GM12878 (cell line): ENCODE measurements around the gene NPSR1. TPM values are rescaled to one million over a fixed set of nuclear protein-coding genes. Genes with fewer than 3 reads are reported as not detected.

Source experiments
- ATAC-seq: fragments of 200-7000 bp; cut with Tn5 transposase; 3 replicates; pipeline ENCODE4 v1.9.1; 2020; ENCODE audit warnings: mild to moderate bottlenecking, moderate library complexity
- BruUV-seq: library from RNA; stranded (reverse); fragments of 400-500 nt; replicated peaks from 2 replicates; lab custom pipeline; 2021; lab: Mats Ljungman, UMichigan
- CTCF ChIA-PET: fragments of 300-600 bp; sonication (Branson Sonifier 250); formaldehyde crosslinking; extraction: SDS; loops from one replicate; lab custom pipeline; 2021; ENCODE audit warnings: inconsistent platforms; lab: Yijun Ruan, JAX
- POLR2A ChIA-PET: fragments of 350-600 bp; formaldehyde crosslinking; extraction: SDS; loops from one replicate; lab custom pipeline; 2021; ENCODE audit warnings: inconsistent platforms; lab: Charles Lee
- RAD21 ChIA-PET: fragments of 300-600 bp; sonication (Branson Sonifier 250); formaldehyde crosslinking; loops from one replicate; lab custom pipeline; 2023; ENCODE audit warnings: antibody characterized with exemption; ENCODE audit not compliant: unreplicated experiment; lab: Charles Lee
- SMC1A ChIA-PET: fragments of 300-600 bp; sonication (Branson Sonifier 250); formaldehyde crosslinking; loops from one replicate; lab custom pipeline; 2023; ENCODE audit not compliant: unreplicated experiment, uncharacterized antibody; lab: Charles Lee
- DNase-seq: peaks from one replicate; pipeline ENCODE4 v3.0.0-alpha.2; 2011; ENCODE audit warnings: low read depth, low spot score
- FAIRE-seq: peaks from 3 replicates; lab custom pipeline; 2011; peaks lifted over from hg19 to GRCh38; lab: Jason Lieb, UNC
- H2AFZ ChIP-seq: 2 replicates; pipeline ENCODE4 v1.6.0; 2011; ENCODE audit warnings: low read depth, low read length, control low read depth; ENCODE audit not compliant: control insufficient read depth
- H3K27ac ChIP-seq: 2 replicates; pipeline ENCODE4 v1.5.1; 2011; ENCODE audit warnings: control low read depth; ENCODE audit not compliant: control insufficient read depth, insufficient read depth
- H3K27me3 ChIP-seq, 2 experiments: replicated peaks in 1 of 2; 2 replicates each; pipeline versions ENCODE4 v1.6.0 to v1.6.1; 2011; ENCODE audit warnings: low read length in 1 of 2; ENCODE audit not compliant: control insufficient read depth in 2 of 2, insufficient read depth in 2 of 2
- H3K36me3 ChIP-seq, 2 experiments: 2 replicates each; pipeline ENCODE4 v1.5.1; 2011; ENCODE audit warnings: low read length in 1 of 2; ENCODE audit not compliant: control insufficient read depth in 2 of 2, insufficient read depth in 2 of 2
- H3K4me1 ChIP-seq: 2 replicates; pipeline ENCODE4 v1.6.1; 2011; ENCODE audit warnings: mild to moderate bottlenecking, low read length, moderate library complexity, mixed read lengths; ENCODE audit not compliant: control insufficient read depth, insufficient read depth
- H3K4me2 ChIP-seq: 2 replicates; pipeline ENCODE4 v1.6.0; 2011; ENCODE audit warnings: control low read depth; ENCODE audit not compliant: control insufficient read depth, insufficient read depth
- H3K4me3 ChIP-seq: fragments of 200-600 bp; sonication (generic); 2 replicates; pipeline ENCODE4 v1.5.1; 2016
- H3K79me2 ChIP-seq: 2 replicates; pipeline ENCODE4 v1.6.0; 2011; ENCODE audit warnings: low read length; ENCODE audit not compliant: control insufficient read depth, insufficient read depth
- H3K9ac ChIP-seq: 2 replicates; pipeline ENCODE4 v1.8.0; 2011; ENCODE audit warnings: low read length, control low read depth, mixed read lengths; ENCODE audit not compliant: control insufficient read depth, insufficient read depth
- H3K9me3 ChIP-seq: replicated peaks from 3 replicates; pipeline ENCODE4 v1.5.1; 2011; ENCODE audit warnings: mild to moderate bottlenecking, low read length; ENCODE audit not compliant: control insufficient read depth, insufficient read depth
- H4K20me1 ChIP-seq: 2 replicates; pipeline ENCODE4 v1.6.0; 2011; ENCODE audit not compliant: control insufficient read depth, insufficient read depth
- CEBPB ChIP-seq, 2 experiments: fragments of 150-350 bp in 1 of 2; IDR thresholded peaks; 2 replicates each; pipeline ENCODE4 v1.6.1; 2012 to 2014; ENCODE audit warnings: low read depth in 2 of 2, low read length in 2 of 2, borderline replicate concordance in 1 of 2, inconsistent platforms in 1 of 2
- CUX1 ChIP-seq: IDR thresholded peaks from 2 replicates; pipeline ENCODE4 v1.6.1; 2012; ENCODE audit warnings: improper control_type of control experiment, low read depth, low read length; ENCODE audit not compliant: insufficient replicate concordance
- E2F4 ChIP-seq: IDR thresholded peaks from 2 replicates; pipeline ENCODE4 v1.6.1; 2012; ENCODE audit warnings: low read depth, low read length, improper control_type of control experiment
- ELK1 ChIP-seq: IDR thresholded peaks from 2 replicates; pipeline ENCODE4 v1.6.1; 2012; ENCODE audit warnings: low read depth, low read length, improper control_type of control experiment
- HCFC1 ChIP-seq: fragments of 150-350 bp; IDR thresholded peaks from 2 replicates; pipeline ENCODE4 v1.6.1; 2014; ENCODE audit warnings: low read length
- IRF3 ChIP-seq: fragments of 450-650 bp; IDR thresholded peaks from 2 replicates; pipeline ENCODE4 v1.6.1; 2014; ENCODE audit warnings: mild to moderate bottlenecking
- IRF4 ChIP-seq: IDR thresholded peaks from 2 replicates; pipeline ENCODE4 v1.6.1; 2011; ENCODE audit warnings: low read depth, low read length
- MAX ChIP-seq: IDR thresholded peaks from 2 replicates; pipeline ENCODE4 v1.6.1; 2012; ENCODE audit warnings: low read depth, low read length, improper control_type of control experiment
- POLR2A ChIP-seq: IDR thresholded peaks from 2 replicates; pipeline ENCODE4 v1.6.1; 2011; ENCODE audit warnings: low read depth, mild to moderate bottlenecking, low read length
- TAF1 ChIP-seq: IDR thresholded peaks from 2 replicates; pipeline ENCODE4 v1.6.1; 2011; ENCODE audit warnings: mild to moderate bottlenecking, low read depth, low read length, borderline replicate concordance
- ZBTB4 ChIP-seq: fragments of 450-650 bp; formaldehyde crosslinking; IDR thresholded peaks from 2 replicates; pipeline ENCODE4 v1.4.0; 2022; ENCODE audit warnings: mild to moderate bottlenecking, moderate library complexity
- ZNF207 ChIP-seq: fragments of 450-650 bp; IDR thresholded peaks from 2 replicates; pipeline ENCODE4 v1.6.1; 2014; ENCODE audit warnings: antibody characterized with exemption, mild to moderate bottlenecking, borderline replicate concordance
- ZNF384 ChIP-seq: IDR thresholded peaks from 2 replicates; pipeline ENCODE4 v1.6.1; 2012; ENCODE audit warnings: low read depth, mild to moderate bottlenecking, low read length, improper control_type of control experiment, borderline replicate concordance
- WGBS: methylation state at CpG from one replicate; pipeline ENCODE4 v1.1.6; 2016; ENCODE audit warnings: low lambda C conversion rate; ENCODE audit not compliant: insufficient replicate concordance, insufficient coverage; ENCODE audit errors: missing lambda C conversion rate; 5-methylcytosine and 5-hydroxymethylcytosine counted together
- in situ Hi-C: fragments of 300-500 bp; cut with MboI; formaldehyde crosslinking; loops from 9 replicates; pipeline ENCODE4 v1.14.3; 2018; ENCODE audit warnings: mixed read lengths
- intact Hi-C: fragments of 100-400 bp; cut with micrococcal nuclease; formaldehyde crosslinking; loops from one replicate; pipeline ENCODE4 v1.14.2; 2022; ENCODE audit not compliant: unreplicated experiment
- polyA plus RNA-seq, 11 experiments: library from polyadenylated mRNA; depleted of rRNA in 4 of 11; unstranded in 6 of 11; stranded (reverse) in 5 of 11; fragments of >200 nt; fragmentation: Nextera tagmentation in 4 of 11; fragmentation: Illumina TruSeq in 1 of 11; extraction: Ambion mirVana in 4 of 11; extraction: Trizol in 1 of 11; gene quantifications; 1 replicate in 1 of 11; 2 replicates in 10 of 11; pipeline versions ENCODE4 v1.2.1 to v1.2.3, GENCODE V29; 2011 to 2016; ENCODE audit warnings: inconsistent platforms in 2 of 11, missing spikeins in 2 of 11, low read depth in 1 of 11
- total RNA-seq, 4 experiments: library from RNA; depleted of rRNA in 3 of 4; stranded (reverse); fragments of >200 nt in 3 of 4; fragmentation: Illumina TruSeq in 1 of 4; extraction: Trizol in 1 of 4; gene quantifications; 2 replicates each; pipeline versions ENCODE4 v1.2.1 to v1.2.3, GENCODE V29; 2013 to 2021

NPSR1 gene
- total and polyA plus RNA-seq, 10 of the 15 experiments (the other 5 are each of a cell fraction or from before 2014, with no cell fraction given) = 0.20 TPM; not detected in 9

- FAIRE-seq (no peak), DNase-seq (no peak), ATAC-seq (no peak)
- Histone ChIP-seq H3K79me2 (no peaks in the 10 kb centered on the region), H2AFZ (no peak overlapping the region), H3K4me1 (no peaks in the 10 kb centered on the region), H3K4me2 (no peak overlapping the region), H3K9me3 (no peaks in the 10 kb centered on the region), H3K4me3 (no peak overlapping the region), H3K27me3 (no peaks in the 10 kb centered on the region), H3K36me3 (no peaks in the 10 kb centered on the region), H3K27ac (no peak overlapping the region), H4K20me1 (no peaks in the 10 kb centered on the region), H3K9ac (no peak overlapping the region)
- 30% methylated on average over 6 of the region's 6 CpGs for WGBS
- BruUV-seq = no TSS peak
- POLR2A ChIA-PET = no interaction called here
- CTCF ChIA-PET = no interaction called here
- intact Hi-C loops (no loop called here), in situ Hi-C loops (no loop called here)
- SMC1A ChIA-PET = no interaction called here
- RAD21 ChIA-PET = no interaction called here
- TF ChIP-seq CUX1 (no peak), TAF1 (no peak), ZNF384 (no peak), E2F4 (no peak), ZNF207 (no peak), ELK1 (no peak), CEBPB (IDR thresholded peaks at IDR 0.05; ENCODE audit: borderline replicate concordance in 1 of 2, low read depth in 2 of 2, low read length in 2 of 2) (no peak), POLR2A (no peak), IRF4 (no peak), IRF3 (no peak), HCFC1 (no peak), ZBTB4 (no peak), MAX (no peak)
Measured at GRCh38 chr7:34869057-34869456, 211.0 kb downstream of the NPSR1 start.
